H9 (cell line): ENCODE results near the gene C6orf62. TPM values are rescaled to one million over a fixed set of nuclear protein-coding genes. Genes with fewer than 3 reads are reported as not detected.

ENCODE experiments used
- DNase-seq: peaks from one replicate; pipeline ENCODE4 v3.0.0-alpha.2; 2017
- H2AFZ ChIP-seq: one replicate; pipeline ENCODE4 v1.6.1; 2013; ENCODE audit warnings: mild to moderate bottlenecking, low read length, control low read depth, moderate library complexity
- H2AK5ac ChIP-seq: 2 replicates; pipeline ENCODE4 v1.6.1; 2013; ENCODE audit warnings: low read length, control low read depth, mixed read lengths; ENCODE audit not compliant: insufficient read length
- H2BK120ac ChIP-seq: one replicate; pipeline ENCODE4 v1.6.1; 2013; ENCODE audit warnings: low read depth, mild to moderate bottlenecking, low read length, control low read depth, inconsistent platforms; ENCODE audit not compliant: poor library complexity, severe bottlenecking
- H2BK12ac ChIP-seq: 2 replicates; pipeline ENCODE4 v1.6.1; 2013; ENCODE audit warnings: low read length, control low read depth, mixed read lengths, low read depth; ENCODE audit not compliant: insufficient read length
- H2BK15ac ChIP-seq: 2 replicates; pipeline ENCODE4 v1.6.1; 2013; ENCODE audit warnings: low read depth, low read length, control low read depth
- H2BK20ac ChIP-seq: one replicate; pipeline ENCODE4 v1.6.1; 2013; ENCODE audit warnings: low read depth, mild to moderate bottlenecking, low read length, control low read depth, inconsistent platforms; ENCODE audit not compliant: poor library complexity, severe bottlenecking
- H2BK5ac ChIP-seq: 2 replicates; pipeline ENCODE4 v1.6.1; 2013; ENCODE audit warnings: low read length, control low read depth, mixed read lengths; ENCODE audit not compliant: insufficient read length
- H3K14ac ChIP-seq: 2 replicates; pipeline ENCODE4 v1.6.1; 2013; ENCODE audit warnings: low read length, control low read depth; ENCODE audit not compliant: insufficient read depth
- H3K18ac ChIP-seq: 2 replicates; pipeline ENCODE4 v1.6.1; 2013; ENCODE audit warnings: low read depth, mild to moderate bottlenecking, mixed read lengths, low read length, control low read depth; ENCODE audit not compliant: insufficient read length
- H3K23ac ChIP-seq: 2 replicates; pipeline ENCODE4 v1.6.1; 2013; ENCODE audit warnings: low read length, control low read depth, mixed read lengths, low read depth; ENCODE audit not compliant: insufficient read length
- H3K23me2 ChIP-seq: 2 replicates; pipeline ENCODE4 v1.6.1; 2013; ENCODE audit warnings: low read depth, mild to moderate bottlenecking, mixed read lengths, low read length, control low read depth; ENCODE audit not compliant: insufficient read length, poor library complexity, severe bottlenecking
- H3K27ac ChIP-seq: 2 replicates; pipeline ENCODE4 v1.5.1; 2013; ENCODE audit warnings: low read length, control low read depth, mixed read lengths, low read depth; ENCODE audit not compliant: insufficient read length
- H3K27me3 ChIP-seq: 2 replicates; pipeline ENCODE4 v1.6.1; 2013; ENCODE audit warnings: low read length, control low read depth, inconsistent platforms; ENCODE audit not compliant: insufficient read depth
- H3K4ac ChIP-seq: 2 replicates; pipeline ENCODE4 v1.6.1; 2013; ENCODE audit warnings: low read depth, mild to moderate bottlenecking, control low read depth, inconsistent platforms, low read length, moderate library complexity
- H3K4me1 ChIP-seq: 2 replicates; pipeline ENCODE4 v1.6.1; 2013; ENCODE audit warnings: low read length, control low read depth, inconsistent platforms; ENCODE audit not compliant: insufficient read depth
- H3K4me2 ChIP-seq: 2 replicates; pipeline ENCODE4 v1.6.1; 2013; ENCODE audit warnings: low read length, control low read depth, mixed read lengths; ENCODE audit not compliant: insufficient read length, insufficient read depth
- H3K56ac ChIP-seq: 2 replicates; pipeline ENCODE4 v1.6.1; 2013; ENCODE audit warnings: low read depth, mild to moderate bottlenecking, mixed read lengths, low read length, control low read depth; ENCODE audit not compliant: insufficient read length
- H3K79me1 ChIP-seq: 2 replicates; pipeline ENCODE4 v1.6.1; 2013; ENCODE audit warnings: low read depth, mild to moderate bottlenecking, moderate library complexity, low read length, control low read depth, inconsistent platforms; ENCODE audit not compliant: insufficient read depth, poor library complexity, severe bottlenecking
- H3K79me2 ChIP-seq: 2 replicates; pipeline ENCODE4 v1.6.1; 2013; ENCODE audit warnings: low read length, control low read depth, inconsistent platforms; ENCODE audit not compliant: insufficient read depth
- H3K9ac ChIP-seq: 2 replicates; pipeline ENCODE4 v1.6.1; 2013; ENCODE audit warnings: low read length, control low read depth, mixed read lengths; ENCODE audit not compliant: insufficient read length; ENCODE audit errors: extremely low read depth
- H3K9me3 ChIP-seq: one replicate; pipeline ENCODE4 v1.6.1; 2013; ENCODE audit warnings: low read depth, low read length, inconsistent platforms; ENCODE audit not compliant: control insufficient read depth
- H3T11ph ChIP-seq: one replicate; pipeline ENCODE4 v1.6.1; 2013; ENCODE audit warnings: mild to moderate bottlenecking, low read length, control low read depth, inconsistent platforms
- H4K20me1 ChIP-seq: one replicate; pipeline ENCODE4 v1.6.1; 2013; ENCODE audit not compliant: control insufficient read depth, insufficient read length, insufficient read depth
- H4K5ac ChIP-seq: 2 replicates; pipeline ENCODE4 v1.6.1; 2013; ENCODE audit warnings: low read depth, mild to moderate bottlenecking, mixed read lengths, low read length, control low read depth; ENCODE audit not compliant: insufficient read length
- H4K8ac ChIP-seq: replicated peaks from 2 replicates; pipeline ENCODE4 v1.6.1; 2013; ENCODE audit warnings: low read length, control low read depth, mixed read lengths, low read depth; ENCODE audit not compliant: insufficient read length
- H4K91ac ChIP-seq: 2 replicates; pipeline ENCODE4 v1.6.1; 2013; ENCODE audit warnings: low read depth, mild to moderate bottlenecking, moderate library complexity, mixed read lengths, low read length, control low read depth; ENCODE audit not compliant: insufficient read length
- H3K27ac Mint-ChIP-seq, 3 experiments: 2 replicates in 2 of 3; 3 replicates in 1 of 3; pipeline ENCODE4 v1.8.0; 2020 to 2021; ENCODE audit warnings: mixed read lengths in 3 of 3, mild to moderate bottlenecking in 1 of 3, moderate library complexity in 1 of 3
- H3K27me3 Mint-ChIP-seq: 2 replicates; pipeline ENCODE4 v1.8.0; 2021; ENCODE audit warnings: low read depth, mild to moderate bottlenecking, moderate library complexity, mixed read lengths
- H3K36me3 Mint-ChIP-seq, 3 experiments: 2 replicates in 2 of 3; 3 replicates in 1 of 3; pipeline ENCODE4 v1.8.0; 2020 to 2021; ENCODE audit warnings: low read depth in 3 of 3, mixed read lengths in 3 of 3; ENCODE audit not compliant: insufficient read depth in 1 of 3
- H3K4me1 Mint-ChIP-seq, 2 experiments: 2 replicates each; pipeline ENCODE4 v1.8.0; 2020; ENCODE audit warnings: mixed read lengths in 2 of 2
- H3K4me3 Mint-ChIP-seq, 2 experiments: 2 replicates in 1 of 2; 3 replicates in 1 of 2; pipeline ENCODE4 v1.8.0; 2020 to 2021; ENCODE audit warnings: mild to moderate bottlenecking in 2 of 2, mixed read lengths in 2 of 2, moderate library complexity in 1 of 2
- H3K9me3 Mint-ChIP-seq, 2 experiments: 2 replicates in 1 of 2; 3 replicates in 1 of 2; pipeline ENCODE4 v1.8.0; 2020; ENCODE audit warnings: mild to moderate bottlenecking in 2 of 2, mixed read lengths in 2 of 2, moderate library complexity in 1 of 2
- WGBS: extraction: QIAGEN DNeasy Blood & Tissue Kit; methylation state at CpG from one replicate; pipeline ENCODE4 v1.1.7; 2013; ENCODE audit warnings: missing lambda C conversion rate, low lambda C conversion rate, mixed read lengths; ENCODE audit not compliant: insufficient read length; ENCODE audit errors: extremely low coverage; 5-methylcytosine and 5-hydroxymethylcytosine counted together
- total RNA-seq: library from RNA; stranded (reverse); gene quantifications from 2 replicates; pipeline ENCODE4 v1.2.1, GENCODE V29; 2021
- TF ChIP-seq, protein P1 (sequence below): fragments of 200-600 bp; sonication (generic); conservative IDR thresholded peaks from 3 replicates; pipeline ENCODE4 v1.8.0; 2021; ENCODE audit warnings: antibody characterized with exemption, mild to moderate bottlenecking

The C6orf62 gene
- total RNA-seq, 1 experiment from 2014 or later = 125 TPM

DNA sequence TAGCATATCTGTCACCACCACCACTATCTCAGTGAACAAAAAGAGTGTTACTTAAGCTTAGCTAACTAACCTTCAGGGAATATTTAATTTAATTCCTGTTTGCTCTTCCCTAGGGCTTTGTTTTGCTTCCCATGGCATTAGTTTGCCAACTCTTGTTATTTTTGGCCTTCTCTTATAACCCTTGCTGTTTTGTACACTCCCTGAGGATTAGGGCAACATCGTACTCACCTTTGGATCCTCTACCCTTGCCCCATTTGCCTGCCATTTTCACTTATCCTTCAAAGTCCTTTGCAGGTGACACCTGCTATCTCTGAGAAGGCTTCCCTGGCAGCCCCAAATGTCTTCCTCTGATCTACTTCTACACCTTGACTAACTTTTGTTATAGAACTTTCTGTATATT is 28.4 kb downstream of the C6orf62 start:
- Histone ChIP-seq H3K79me1 (no peaks in the 10 kb centered on the region), H2AFZ (no peak overlapping the region), H3K14ac (no peak overlapping the region), H3K79me2 (no peaks in the 10 kb centered on the region), H2BK12ac (no peak overlapping the region), H3K56ac (no peak overlapping the region), H4K91ac (no peak overlapping the region), H4K20me1 (no peaks in the 10 kb centered on the region), H3K9ac (no peak overlapping the region), H3K4me2 (no peak overlapping the region), H3T11ph (no peak overlapping the region), H3K18ac (no peak overlapping the region), H3K9me3 (no peaks in the 10 kb centered on the region), H2BK15ac (no peak overlapping the region), H3K23ac (no peak overlapping the region), H4K8ac (no peak overlapping the region), H2AK5ac (no peak overlapping the region), H3K23me2 (no peaks in the 10 kb centered on the region), H3K4me1 (no peaks in the 10 kb centered on the region), H4K5ac (no peak overlapping the region), H2BK120ac (no peak overlapping the region), H3K27ac (no peak overlapping the region), H2BK5ac (no peak overlapping the region), H3K27me3 (no peaks in the 10 kb centered on the region), H3K4ac (no peak overlapping the region), H2BK20ac (no peak overlapping the region)
- DNase-seq = no peak
- Mint-ChIP-seq H3K36me3 (peaks cover 4 to 13% (median 7%) of the 10 kb centered on the region in 3 experiments; a peak in 5 of 7 replicates), H3K4me1 (no peaks in the 10 kb centered on the region; a peak in 2 of 4 replicates), H3K27me3 (no peaks in the 10 kb centered on the region; the same call in 1 of the 2 replicates), H3K27ac (no peak overlapping the region; a peak in 2 of 7 replicates), H3K9me3 (no peaks in the 10 kb centered on the region; a peak in 1 of 5 replicates), H3K4me3 (no peak overlapping the region)
- WGBS = no CpG with 5 or more reads among the region's 1 CpG
- TF ChIP-seq, protein P1, sequence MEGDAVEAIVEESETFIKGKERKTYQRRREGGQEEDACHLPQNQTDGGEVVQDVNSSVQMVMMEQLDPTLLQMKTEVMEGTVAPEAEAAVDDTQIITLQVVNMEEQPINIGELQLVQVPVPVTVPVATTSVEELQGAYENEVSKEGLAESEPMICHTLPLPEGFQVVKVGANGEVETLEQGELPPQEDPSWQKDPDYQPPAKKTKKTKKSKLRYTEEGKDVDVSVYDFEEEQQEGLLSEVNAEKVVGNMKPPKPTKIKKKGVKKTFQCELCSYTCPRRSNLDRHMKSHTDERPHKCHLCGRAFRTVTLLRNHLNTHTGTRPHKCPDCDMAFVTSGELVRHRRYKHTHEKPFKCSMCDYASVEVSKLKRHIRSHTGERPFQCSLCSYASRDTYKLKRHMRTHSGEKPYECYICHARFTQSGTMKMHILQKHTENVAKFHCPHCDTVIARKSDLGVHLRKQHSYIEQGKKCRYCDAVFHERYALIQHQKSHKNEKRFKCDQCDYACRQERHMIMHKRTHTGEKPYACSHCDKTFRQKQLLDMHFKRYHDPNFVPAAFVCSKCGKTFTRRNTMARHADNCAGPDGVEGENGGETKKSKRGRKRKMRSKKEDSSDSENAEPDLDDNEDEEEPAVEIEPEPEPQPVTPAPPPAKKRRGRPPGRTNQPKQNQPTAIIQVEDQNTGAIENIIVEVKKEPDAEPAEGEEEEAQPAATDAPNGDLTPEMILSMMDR = no peak
